NB4 (cell line): ENCODE data around the gene DLGAP4.

Experiments used
- MYC ChIP-seq: IDR thresholded peaks from 2 replicates; pipeline ENCODE4 v1.6.1; 2011; ENCODE audit warnings: low read depth, low read length
- POLR2A ChIP-seq: IDR thresholded peaks from 2 replicates; pipeline ENCODE4 v1.6.1; 2011; ENCODE audit warnings: mild to moderate bottlenecking; ENCODE audit not compliant: insufficient read length; ENCODE audit errors: extremely low read depth
- TF ChIP-seq, protein P1 (sequence below): IDR thresholded peaks from one replicate; pipeline ENCODE4 v1.5.1; 2012; ENCODE audit warnings: low read depth, low read length
- TF ChIP-seq, protein P2 (sequence below): IDR thresholded peaks from 2 replicates; pipeline ENCODE4 v1.6.1; 2011; ENCODE audit warnings: low read depth, low read length

DNA sequence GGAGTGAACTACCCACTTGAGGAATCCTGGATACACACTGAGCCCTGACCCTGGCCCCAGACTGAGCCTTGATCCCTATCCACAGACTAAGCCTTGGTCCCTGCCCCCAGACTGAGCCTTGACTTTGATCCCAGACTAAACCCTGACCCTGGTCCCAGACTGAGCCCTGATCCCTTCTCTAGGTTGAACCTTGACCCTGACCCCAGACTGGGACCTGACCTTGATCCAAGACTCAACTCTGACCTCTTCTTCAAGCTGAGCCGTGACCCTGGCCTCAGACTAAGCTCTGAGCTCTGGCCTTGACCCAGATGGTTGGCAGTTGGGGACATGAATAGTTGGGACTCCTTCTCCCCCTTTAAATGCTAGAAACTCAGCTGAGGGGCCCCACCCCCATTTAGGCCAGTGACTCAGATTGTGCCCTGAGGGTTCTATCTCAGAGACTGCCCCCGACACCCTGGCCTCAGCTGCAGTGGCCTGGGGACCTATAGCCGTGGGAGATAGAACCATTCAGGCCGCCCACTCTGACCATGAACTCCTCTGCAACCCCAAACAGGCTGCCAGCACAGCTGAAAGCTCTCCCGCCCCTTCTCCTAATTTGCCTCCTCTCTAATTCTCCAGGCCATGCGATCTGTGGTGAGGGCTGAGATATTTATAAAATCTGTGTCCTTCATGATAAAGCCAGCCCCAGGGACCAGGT, 84.7 kb downstream of the DLGAP4 start:
- TF ChIP-seq, protein P1, sequence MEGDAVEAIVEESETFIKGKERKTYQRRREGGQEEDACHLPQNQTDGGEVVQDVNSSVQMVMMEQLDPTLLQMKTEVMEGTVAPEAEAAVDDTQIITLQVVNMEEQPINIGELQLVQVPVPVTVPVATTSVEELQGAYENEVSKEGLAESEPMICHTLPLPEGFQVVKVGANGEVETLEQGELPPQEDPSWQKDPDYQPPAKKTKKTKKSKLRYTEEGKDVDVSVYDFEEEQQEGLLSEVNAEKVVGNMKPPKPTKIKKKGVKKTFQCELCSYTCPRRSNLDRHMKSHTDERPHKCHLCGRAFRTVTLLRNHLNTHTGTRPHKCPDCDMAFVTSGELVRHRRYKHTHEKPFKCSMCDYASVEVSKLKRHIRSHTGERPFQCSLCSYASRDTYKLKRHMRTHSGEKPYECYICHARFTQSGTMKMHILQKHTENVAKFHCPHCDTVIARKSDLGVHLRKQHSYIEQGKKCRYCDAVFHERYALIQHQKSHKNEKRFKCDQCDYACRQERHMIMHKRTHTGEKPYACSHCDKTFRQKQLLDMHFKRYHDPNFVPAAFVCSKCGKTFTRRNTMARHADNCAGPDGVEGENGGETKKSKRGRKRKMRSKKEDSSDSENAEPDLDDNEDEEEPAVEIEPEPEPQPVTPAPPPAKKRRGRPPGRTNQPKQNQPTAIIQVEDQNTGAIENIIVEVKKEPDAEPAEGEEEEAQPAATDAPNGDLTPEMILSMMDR, result no peak
- TF ChIP-seq POLR2A, result no peak
- TF ChIP-seq, protein P2, sequence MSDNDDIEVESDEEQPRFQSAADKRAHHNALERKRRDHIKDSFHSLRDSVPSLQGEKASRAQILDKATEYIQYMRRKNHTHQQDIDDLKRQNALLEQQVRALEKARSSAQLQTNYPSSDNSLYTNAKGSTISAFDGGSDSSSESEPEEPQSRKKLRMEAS, result no peak
- no peak for TF ChIP-seq MYC
